GM12801 (cell line): ENCODE data around the gene NOC2L.

ENCODE experiments used
- TF ChIP-seq, protein P1 (sequence below): IDR thresholded peaks from one replicate; pipeline ENCODE4 v1.5.1; 2011; ENCODE audit warnings: control low read depth; ENCODE audit not compliant: insufficient read length; ENCODE audit errors: extremely low read depth

Gene NOC2L

DNA sequence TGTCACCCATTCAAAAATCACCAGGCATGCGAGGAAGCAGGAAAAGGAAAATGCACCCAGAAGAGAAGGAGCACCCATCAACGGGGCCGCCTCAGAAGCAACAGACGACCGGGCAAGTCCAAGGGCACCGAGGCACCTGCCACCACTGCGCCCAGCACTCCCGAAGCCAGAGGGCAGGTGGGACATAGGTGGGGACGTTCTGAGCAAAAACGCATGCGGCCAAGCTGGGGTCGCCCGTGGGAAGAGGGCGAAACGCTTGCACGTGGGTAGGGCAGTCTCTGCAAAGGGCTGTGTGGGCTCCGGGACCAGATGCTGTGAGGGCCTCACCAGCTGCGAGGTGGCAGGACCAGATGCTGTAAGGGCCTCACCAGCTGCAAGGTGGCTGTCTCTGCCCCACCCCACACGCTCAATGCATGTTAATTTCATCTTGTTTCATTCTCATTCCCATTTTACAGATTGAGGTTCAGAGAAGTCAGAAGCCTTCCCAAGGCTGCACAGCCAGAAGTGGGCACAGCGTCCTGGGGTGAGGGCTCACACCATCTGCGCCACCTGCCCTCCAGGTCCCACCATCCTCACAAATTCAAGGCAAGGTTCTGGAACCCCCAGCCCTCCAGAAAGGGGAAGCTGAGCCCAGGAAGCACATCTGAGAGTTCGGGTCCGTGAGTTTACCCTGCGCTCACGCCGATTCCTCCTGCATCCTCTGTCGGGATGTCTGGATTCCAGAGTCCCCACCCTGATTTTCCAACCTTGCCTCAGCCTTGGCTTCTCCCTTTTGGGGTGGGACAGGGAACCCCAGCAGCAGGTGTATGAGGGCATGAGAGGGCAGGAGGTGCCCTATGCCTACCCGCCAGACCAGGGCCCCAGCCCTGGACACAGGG lies 43.5 kb downstream of the NOC2L start:
- TF ChIP-seq, protein P1, sequence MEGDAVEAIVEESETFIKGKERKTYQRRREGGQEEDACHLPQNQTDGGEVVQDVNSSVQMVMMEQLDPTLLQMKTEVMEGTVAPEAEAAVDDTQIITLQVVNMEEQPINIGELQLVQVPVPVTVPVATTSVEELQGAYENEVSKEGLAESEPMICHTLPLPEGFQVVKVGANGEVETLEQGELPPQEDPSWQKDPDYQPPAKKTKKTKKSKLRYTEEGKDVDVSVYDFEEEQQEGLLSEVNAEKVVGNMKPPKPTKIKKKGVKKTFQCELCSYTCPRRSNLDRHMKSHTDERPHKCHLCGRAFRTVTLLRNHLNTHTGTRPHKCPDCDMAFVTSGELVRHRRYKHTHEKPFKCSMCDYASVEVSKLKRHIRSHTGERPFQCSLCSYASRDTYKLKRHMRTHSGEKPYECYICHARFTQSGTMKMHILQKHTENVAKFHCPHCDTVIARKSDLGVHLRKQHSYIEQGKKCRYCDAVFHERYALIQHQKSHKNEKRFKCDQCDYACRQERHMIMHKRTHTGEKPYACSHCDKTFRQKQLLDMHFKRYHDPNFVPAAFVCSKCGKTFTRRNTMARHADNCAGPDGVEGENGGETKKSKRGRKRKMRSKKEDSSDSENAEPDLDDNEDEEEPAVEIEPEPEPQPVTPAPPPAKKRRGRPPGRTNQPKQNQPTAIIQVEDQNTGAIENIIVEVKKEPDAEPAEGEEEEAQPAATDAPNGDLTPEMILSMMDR: no peak

DNA sequence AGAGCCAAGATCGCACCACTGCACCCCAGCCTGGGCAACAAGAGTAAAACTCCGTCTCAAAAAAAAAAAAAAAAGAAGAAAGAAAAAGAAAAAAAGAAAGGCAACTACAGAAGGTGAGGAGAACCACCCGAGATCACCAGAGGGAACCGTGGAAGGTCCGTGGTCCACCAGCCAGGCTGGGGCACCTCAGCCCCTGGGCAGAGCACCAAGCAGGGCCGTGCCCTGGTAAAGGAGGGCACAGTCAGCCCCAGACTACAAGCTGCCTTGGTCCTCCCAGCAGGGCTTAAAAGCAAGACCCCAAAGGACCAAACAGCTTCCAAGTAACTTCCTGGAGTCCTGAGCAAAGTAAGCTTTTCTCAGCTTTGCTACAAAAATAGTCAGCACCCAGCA lies 44.2 kb downstream of the NOC2L start:
- TF ChIP-seq, protein P1: no peak

DNA sequence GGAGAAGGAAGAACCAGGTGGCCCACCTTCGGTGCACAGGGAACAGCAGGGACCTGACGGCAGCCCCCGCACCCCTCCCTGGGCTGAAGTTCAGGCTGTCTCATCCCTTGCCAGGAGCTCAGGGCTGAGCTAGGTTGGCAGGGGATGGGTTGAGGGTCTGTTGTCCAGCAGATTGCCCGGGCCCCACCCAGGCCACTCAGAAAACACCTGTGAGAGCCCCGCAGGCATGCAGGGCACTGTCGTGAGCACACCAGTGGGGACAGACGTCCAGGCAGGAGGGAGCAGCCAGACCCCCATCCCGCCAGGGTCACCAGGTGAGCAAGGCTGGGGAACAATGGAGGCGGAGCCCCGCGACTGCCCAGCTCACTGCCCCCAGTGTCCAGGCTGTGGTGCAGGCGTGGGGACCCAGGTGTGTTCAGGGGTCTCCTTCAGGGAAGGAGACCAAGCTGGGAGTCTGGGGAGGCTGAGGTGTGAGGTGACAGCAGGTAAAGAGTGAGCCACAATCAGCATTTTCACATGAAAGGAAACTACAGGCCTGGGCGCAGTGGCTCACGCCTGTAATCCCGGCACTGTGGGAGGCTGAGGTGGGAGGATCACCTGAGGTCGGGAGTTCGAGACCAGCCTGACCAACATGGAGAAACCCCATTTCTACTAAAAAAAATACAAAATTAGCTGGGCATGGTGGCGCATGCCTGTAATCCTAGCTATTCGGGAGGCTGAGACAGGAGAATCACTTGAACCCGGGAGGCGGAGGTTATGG lies 44.7 kb downstream of the NOC2L start:
- TF ChIP-seq, protein P1: no peak

DNA sequence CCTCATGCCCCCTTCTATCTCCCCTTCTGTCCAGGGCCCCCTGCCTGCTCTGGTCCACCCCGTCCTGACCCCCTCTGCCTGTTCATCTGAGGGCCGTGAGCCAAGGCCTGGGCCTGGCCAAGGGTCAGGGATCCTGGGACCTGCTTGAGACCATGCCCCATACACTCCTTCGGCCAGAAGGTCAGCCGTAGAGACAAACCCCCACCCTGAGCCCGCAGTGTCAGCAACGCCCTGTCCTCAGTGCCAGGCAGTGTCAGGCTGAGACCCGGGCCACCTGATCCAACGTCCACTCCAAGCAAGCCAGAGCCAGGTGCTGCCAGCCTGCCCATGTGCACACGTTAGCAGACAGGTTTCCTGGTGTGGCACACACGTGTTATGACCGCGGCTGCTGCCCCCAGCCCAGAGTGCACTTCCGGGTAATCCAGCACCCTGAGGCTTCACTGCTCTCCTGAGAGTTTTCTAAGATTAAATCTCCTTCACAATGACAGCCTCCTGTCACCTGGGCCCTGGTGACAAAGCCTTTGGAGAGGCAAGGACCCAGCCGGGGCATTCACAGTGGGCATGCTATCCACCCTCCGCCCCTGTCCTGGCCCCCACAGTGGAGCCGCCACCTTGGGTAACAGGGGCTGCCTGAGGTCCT lies 45.4 kb downstream of the NOC2L start:
- TF ChIP-seq, protein P1: no peak

DNA sequence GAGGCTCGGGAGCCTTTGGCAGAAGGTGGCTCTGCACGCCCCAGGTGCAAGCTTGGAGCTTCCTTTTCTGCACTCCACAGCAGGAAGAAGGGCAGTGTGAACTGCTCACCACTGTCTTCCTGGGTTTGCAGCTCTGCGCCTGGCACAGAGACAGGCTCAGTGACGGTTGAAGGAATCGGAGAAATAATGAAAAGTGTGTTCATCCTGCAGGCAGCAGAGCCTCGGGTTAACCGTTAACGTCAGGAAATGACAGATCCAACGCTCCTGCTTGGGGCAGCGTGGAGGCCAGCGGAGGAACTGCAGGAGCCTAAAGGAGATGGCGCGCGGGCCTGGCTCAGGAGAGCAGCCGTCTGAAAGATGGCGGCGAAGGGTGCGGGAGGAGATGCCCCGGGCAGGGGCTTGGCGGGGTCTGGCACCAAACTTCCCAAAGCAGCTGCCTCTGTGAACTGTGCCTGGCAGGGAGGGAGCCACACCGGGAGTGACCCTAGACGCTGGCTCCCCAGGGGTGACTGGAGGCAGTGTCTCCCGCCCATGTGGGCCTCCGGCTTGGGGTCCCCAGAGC lies 46.2 kb downstream of the NOC2L start:
- TF ChIP-seq, protein P1: no peak

DNA sequence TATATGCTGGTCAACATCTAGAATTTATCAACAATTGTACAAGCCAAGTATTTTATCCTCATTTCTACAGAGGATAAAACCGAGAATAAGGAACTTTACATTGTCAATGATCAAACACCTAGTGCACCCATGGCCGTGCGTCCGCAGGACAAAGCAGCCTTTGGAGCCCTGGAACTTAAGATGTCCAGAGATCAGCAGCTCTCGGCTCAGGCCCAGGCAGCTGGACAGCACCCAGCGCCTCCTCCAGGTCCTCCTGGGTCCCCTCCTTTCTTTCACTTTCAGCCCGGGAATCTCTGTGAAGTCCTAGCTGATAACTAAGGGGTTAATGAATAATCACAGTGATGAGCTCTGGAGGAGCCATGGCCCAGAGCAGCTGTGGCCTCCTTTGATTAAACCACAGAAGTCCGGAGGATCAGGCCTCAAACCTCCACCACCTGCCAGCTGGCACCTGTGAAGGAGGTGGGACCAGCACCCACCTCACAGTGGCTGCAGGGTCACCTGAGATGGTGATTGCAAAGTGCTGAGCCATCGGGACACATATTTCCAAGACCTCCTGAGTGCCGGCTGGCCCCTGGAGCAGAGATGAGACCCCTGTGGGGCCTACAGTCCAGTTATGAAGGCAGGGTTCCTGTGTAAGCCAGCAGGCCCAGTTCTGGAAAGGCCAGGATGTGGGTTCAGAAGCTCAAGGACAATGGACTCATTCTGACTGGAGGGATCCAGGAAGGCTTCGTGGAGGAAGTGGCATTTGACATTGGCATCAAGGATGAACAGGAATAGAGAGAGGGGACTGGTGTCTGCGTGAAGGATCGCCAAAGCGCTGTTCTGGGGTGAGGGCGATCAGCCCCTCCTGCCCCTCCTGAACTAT lies 46.9 kb downstream of the NOC2L start:
- TF ChIP-seq, protein P1: no peak
